Ureter (tissue), 1 donor: ENCODE data around the gene CPSF7. TPM values are rescaled to one million over a fixed set of nuclear protein-coding genes. Genes with fewer than 3 reads are reported as not detected.
"Not testable (repeated sequence)": the region's sequence is repeated elsewhere in the genome, so short reads cannot be mapped to it uniquely, and the experiment has no call there.

Source experiments
- DNase-seq: peaks from one replicate; pipeline ENCODE4 v3.0.0-alpha.2; 2020; ENCODE audit warnings: low spot score
- total RNA-seq: library from RNA; stranded (reverse); gene quantifications from one replicate; pipeline ENCODE4 v1.2.4, GENCODE V29; 2023
- donor health status: DM: yes; HTN: yes; CAD: no.

The CPSF7 gene
- total RNA-seq, 1 donor from 2014 or later = 124 TPM

DNA sequence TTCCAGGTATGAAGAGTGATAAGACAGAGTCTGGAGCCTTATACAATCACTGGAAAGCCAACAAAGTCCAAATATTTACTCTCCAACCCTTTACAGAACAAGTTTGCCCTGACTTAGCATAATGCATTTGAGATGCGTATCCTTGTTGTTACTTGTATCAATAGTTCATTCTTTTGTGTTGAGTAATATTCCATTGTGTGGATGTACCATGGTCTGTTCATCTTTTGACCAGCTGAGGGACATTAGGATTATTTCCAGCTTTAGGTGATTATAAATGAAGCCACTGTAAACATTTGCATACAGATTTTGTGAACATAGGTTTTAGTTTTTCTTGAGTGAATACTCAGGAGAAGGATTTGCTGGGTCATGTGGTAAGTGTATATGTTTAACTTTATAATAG lies 9.8 kb upstream of the CPSF7 start:
- no peak for DNase-seq

GRCh38 chr11:61437496-61437895 lies 7.7 kb upstream of the CPSF7 start:
- no peak for DNase-seq

DNA sequence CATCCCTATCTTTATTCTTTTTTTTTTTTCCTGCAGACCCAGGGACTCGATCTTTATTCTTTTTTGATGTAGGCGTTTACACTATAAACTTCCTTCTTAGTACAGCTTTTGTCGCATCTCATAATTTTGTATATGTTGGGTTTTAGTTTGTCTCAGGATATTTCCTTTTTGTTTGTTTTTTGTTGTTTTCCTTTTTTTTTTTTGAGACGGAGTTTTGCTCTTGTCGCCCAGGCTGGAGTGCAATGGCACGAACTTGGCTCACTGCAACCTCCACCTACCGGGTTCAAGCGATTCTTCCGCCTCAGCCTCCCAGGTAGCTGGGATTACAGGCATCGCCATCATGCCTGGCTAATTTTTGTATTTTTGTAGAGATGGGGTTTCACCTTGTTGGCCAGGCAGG lies 1.1 kb upstream of the CPSF7 start:
- DNase-seq = not testable (repeated sequence)

GRCh38 chr11:61429346-61429690 lies 457 bp downstream of the CPSF7 start:
- no peak for DNase-seq

DNA sequence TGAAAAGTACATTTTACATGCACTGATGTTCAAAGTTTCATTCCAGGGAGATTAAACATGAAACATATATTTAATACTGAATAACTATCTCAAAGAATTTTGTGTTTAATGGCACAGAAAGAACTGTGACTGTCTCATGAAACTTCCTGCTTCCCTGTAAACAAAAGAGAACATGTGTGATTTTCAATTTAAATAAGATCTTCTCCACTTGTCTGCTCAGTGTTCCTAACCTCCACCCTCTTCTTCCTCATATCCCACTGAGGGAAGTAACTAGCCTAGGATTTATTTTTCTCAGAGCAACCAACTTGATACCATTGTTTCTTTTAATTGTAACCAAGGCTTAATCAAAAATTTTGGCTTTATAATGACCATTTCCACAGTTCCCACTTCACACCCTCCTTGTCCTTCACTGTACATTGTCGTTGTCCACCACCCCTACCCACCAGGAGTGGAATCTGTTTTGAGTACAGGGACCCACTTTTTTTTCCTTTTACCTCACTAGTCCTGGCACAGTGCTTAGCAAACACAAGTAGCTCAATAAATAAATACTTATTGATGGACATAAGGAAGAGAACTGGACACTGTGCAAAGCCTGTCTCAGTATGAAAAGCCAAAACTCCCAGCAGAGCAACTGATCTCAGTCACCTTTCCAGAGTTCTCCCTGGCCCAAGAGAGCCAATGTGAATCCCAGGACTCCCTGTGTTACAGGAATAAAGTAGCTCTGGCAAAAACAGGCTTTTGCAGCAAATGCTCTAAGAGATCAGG lies 4.2 kb downstream of the CPSF7 start:
- no peak for DNase-seq

DNA sequence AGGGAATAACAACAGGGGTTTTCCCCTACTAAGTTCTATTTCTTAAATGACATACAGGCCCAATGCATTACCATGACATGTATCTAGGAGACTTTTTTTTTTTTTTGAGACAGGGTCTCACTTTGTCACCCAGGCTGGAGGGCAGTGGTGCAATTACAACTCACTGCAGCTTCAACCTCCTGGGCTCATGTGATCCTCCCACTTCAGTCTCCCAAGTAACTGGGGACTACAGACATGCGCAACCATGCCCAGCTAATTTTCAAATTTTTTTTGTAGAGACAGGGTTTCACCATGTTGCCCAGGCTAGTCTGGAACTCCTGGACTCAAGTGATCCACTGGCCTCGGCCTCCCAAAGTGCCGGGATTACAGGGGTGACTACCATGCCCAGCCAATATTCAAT lies 7.5 kb downstream of the CPSF7 start:
- DNase-seq = no peak

GRCh38 chr11:61418136-61418535 lies 11.6 kb downstream of the CPSF7 start:
- no peak for DNase-seq

DNA sequence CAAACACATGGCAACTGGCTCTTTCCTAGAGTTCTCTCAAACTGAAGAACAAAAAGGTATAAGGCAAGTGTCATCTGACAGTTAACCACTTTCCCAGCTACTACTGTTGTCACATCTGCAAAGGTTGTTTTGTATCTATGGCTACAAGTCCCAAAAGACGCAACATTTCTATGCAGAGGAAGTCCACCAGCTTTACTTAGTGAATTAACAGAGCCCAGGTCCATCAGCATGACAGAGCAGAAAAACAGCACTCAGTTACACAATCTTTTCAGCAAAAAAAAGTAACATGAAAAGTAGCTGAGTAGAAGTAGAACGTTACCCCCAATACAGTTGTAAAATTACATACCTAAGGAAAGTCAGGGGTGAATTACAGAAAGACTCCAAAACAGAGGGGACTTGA lies 12.1 kb downstream of the CPSF7 start:
- DNase-seq = no peak

GRCh38 chr11:61416941-61417340 lies 12.8 kb downstream of the CPSF7 start:
- DNase-seq = no peak

- no peak for DNase-seq
These were observed 14.4 kb downstream of the CPSF7 start for GRCh38 chr11:61415381-61415780.

- DNase-seq = no peak
These were observed 15.2 kb downstream of the CPSF7 start for GRCh38 chr11:61414547-61414946.

DNA sequence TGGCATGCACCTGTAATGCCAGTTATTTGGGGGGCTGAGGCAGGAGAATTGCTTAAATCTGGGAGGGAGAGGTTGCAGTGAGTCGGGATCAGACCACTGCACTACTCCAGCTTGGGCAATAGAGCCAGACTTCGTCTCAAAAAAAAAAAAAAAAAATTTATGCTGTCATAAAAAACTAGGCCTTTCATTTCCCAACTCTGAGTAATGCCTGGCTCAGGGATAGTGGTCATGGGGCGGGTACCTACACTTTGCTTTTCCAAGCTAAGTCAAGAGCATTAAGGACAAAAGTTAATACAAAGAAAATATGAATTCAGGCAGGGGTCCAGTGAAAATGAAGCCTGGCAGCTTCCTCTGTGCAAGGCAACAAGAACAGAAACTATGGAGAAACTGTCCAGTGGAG lies 16.3 kb downstream of the CPSF7 start:
- no peak for DNase-seq

DNA sequence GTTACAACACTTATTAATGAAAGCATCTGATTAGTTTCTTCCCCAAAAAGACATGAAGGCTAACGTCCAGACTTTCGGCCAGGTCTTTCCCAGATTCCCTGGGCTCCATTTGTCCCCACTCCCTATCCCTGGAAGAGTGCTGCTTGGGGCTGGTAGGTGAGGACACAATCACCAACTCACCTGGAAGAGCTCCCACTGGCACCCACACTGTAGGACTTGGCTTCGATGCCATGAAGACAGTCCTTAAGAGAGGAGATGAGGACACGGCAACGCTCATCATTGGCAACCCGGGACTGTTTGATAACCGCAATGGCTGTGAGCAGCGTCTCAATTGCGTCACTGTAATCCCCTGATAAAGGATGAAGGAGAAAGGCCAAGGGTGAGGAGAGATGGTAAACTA lies 18.2 kb downstream of the CPSF7 start:
- no peak for DNase-seq

GRCh38 chr11:61406991-61407728 lies 22.6 kb downstream of the CPSF7 start:
- DNase-seq = no peak

DNA sequence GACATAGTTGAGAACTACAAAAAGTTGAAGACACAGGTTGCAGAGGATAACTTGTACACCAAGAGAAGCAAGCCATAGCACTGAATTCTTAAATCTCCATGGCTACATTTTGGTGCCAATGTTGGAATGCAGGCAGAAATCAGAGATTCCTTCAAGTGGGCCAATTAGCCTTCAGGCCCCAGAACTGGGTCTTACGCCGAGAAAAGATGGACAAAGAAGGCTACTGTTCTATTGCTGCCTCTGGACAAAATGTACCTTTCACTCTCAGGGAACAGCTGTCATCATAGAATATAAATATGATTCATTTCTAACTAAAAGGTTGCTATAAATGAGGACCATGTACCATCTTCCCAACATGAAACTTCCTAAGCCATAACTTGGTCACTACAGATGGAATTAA lies 23.7 kb downstream of the CPSF7 start:
- no peak for DNase-seq

- DNase-seq = no peak
These were observed 25.1 kb downstream of the CPSF7 start for GRCh38 chr11:61404641-61405040.

DNA sequence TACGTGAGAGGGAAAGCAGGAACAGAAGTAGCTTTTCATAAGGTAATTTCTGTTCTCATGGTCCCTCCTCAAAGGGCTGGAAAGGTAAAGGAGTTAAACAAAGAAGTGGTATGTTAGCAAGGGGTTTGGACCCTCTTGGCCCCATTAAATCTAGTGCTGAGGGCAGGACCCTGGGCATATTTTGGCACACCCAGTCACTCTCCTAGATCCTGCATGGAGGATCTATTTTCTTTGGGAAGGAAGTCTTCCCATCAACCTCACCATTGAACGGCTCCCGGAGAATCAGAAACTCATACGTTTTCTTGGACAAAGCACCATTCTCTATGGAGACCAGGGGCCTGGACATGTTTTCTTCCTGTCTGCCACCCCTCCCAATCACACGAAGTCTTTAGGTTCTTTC lies 25.7 kb downstream of the CPSF7 start:
- no peak for DNase-seq

DNA sequence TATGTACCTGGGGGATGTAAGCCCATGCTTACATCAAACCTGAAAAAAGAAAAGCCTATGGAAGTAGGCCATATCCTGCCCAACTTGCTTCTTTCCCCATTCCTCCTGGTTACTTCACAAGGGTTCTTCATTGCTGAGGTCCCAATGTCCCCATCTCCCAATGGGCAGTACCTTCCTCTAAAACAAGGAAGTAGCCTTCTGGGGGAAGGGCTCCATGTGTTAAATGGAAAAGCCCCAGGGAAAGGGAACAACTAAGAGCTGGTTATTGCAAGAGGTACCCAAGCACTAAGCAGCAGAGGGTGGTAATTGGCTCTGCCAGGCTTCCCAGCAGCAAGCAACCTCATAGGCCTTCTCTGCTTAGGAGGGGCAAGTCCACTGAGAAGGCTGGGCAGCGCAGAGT lies 26.1 kb downstream of the CPSF7 start:
- DNase-seq = no peak

DNA sequence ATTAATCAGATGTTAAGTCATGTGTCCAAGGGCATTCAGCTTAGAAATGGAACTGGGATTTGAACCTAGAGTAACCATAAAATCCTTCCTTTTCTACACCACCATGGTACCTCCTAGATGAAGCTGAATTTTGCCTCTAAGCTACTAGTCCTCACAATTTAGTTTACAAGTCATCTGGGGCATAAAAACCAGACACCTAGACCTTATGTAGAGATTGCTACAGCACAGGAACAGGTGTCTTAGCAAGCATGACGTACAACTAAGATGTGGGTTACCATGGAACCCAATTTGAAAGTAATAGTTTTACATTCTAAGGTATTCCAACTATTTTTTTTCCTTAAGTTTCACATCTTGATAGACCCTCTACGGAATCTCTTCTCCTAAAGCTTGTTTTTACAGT lies 28.2 kb downstream of the CPSF7 start:
- no peak for DNase-seq

DNA sequence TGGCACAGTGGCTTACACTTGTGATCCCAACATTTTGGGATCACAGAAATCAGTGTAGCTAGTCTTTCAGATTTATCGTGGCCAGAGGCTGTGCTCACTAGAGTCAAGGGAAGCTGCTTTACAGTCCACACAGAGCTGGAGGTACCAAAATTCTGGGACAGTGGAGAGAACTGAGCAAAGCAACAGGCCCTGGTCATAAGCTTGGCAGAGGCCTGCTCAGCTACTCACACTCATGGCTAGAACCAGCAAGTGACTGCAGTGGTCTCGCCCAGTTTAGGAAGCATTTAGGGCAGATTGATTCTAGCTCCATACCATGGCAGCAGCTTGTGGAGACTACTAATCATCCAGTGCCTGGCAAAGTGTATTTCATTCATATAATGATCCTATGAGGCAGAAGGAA lies 28.6 kb downstream of the CPSF7 start:
- no peak for DNase-seq

DNA sequence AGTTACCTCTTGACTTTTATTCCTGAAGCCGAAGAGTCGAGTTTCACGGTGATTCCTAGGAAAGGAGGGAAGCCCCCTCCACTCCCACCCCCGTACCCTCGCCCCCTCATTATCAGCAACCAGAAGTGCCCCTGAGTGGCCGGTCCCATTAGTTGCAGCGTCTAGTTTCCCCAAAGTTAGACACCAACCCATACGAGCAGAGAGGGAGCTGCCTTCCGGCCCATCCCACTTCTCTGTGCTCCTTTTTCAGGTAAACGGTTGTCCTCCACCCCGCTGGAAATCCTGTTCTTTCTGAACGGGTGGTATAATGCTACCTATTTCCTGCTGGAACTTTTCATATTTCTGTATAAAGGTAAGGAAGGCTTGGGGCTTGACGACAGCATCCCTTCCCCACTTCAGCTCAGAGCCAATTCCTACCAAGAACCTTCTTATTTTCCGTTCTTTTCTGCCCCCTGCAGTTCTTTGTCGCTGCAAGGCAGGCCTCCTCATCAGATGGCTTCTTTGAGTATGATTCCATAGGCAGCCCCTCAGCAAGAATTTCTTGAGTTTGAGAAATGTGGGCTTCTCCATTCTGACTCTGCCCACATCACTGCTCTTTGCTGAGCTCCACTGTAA lies 36.7 kb downstream of the CPSF7 start:
- DNase-seq = no peak

GRCh38 chr11:61390161-61390560 lies 39.6 kb downstream of the CPSF7 start:
- no peak for DNase-seq
